ENCODE results near the gene CASZ1.

The CASZ1 gene

GRCh38 chr1:10818262-10819197 lies 22.1 kb upstream of the CASZ1 start:
- Histone ChIP-seq H3K27me3 (ENCODE audit: control insufficient read depth, insufficient read depth, low read length) (no peaks in the 10 kb centered on the region), H2AFZ (no peak overlapping the region), H3K4me2 (ENCODE audit: low read length) (no peak overlapping the region), H3K36me3 (ENCODE audit: control insufficient read depth, insufficient read depth, low read length) (no peaks in the 10 kb centered on the region), H3K4me3 (ENCODE audit: low read depth, low read length) (no peak overlapping the region), H3K27ac (no peak overlapping the region), H3K4me1 (no peaks in the 10 kb centered on the region), H3K79me2 (no peaks in the 10 kb centered on the region), H3K9me3 (ENCODE audit: control insufficient read depth, low read length) (no peaks in the 10 kb centered on the region), H3K9ac (no peak overlapping the region)
- TF ChIP-seq CTCF (IDR thresholded peaks at IDR 0.05): no peak

GRCh38 chr1:10816743-10817369 lies 20.4 kb upstream of the CASZ1 start:
- Histone ChIP-seq H3K4me2 (ENCODE audit: low read length) (no peak overlapping the region), H3K9me3 (ENCODE audit: control insufficient read depth, low read length) (no peaks in the 10 kb centered on the region), H3K4me3 (ENCODE audit: low read depth, low read length) (no peak overlapping the region), H3K36me3 (ENCODE audit: control insufficient read depth, insufficient read depth, low read length) (no peaks in the 10 kb centered on the region), H3K9ac (no peak overlapping the region), H3K27ac (no peak overlapping the region), H3K27me3 (ENCODE audit: control insufficient read depth, insufficient read depth, low read length) (no peaks in the 10 kb centered on the region), H2AFZ (no peak overlapping the region), H3K79me2 (no peaks in the 10 kb centered on the region), H3K4me1 (no peaks in the 10 kb centered on the region)
- TF ChIP-seq CTCF (IDR thresholded peaks at IDR 0.05): no peak

DNA sequence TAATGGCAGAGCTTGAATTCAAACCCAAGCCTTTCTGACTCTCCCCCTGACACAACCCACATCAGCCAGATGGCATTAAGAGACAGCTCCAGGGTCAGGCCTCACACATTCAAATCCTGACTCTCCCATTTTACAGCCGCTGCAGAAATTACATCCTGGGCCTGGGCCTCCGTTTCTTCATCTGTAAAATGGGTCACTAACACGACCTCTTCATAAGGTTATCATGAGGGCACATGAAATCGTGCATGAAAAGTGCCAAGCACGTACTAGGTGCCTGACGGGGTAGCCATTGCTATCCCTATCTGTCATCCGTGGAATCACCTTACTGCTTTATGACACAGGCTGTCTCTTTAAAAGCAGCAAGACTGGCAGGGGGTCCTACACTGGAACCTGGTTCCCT lies 19.8 kb upstream of the CASZ1 start:
- H3K27me3 ChIP-seq (ENCODE audit: control insufficient read depth, insufficient read depth, low read length): no peaks in the 10 kb centered on the region
- no peak overlapping the region for H2AFZ ChIP-seq
- no peaks in the 10 kb centered on the region for H3K79me2 ChIP-seq
- no peak overlapping the region for H3K4me2 ChIP-seq (ENCODE audit: low read length)
- no peaks in the 10 kb centered on the region for H3K4me1 ChIP-seq
- no peak overlapping the region for H3K9ac ChIP-seq
- no peaks in the 10 kb centered on the region for H3K9me3 ChIP-seq (ENCODE audit: control insufficient read depth, low read length)
- TF ChIP-seq CTCF (IDR thresholded peaks at IDR 0.05): no peak
- no peak overlapping the region for H3K27ac ChIP-seq
- H3K36me3 ChIP-seq (ENCODE audit: control insufficient read depth, insufficient read depth, low read length): no peaks in the 10 kb centered on the region
- H3K4me3 ChIP-seq (ENCODE audit: low read depth, low read length): no peak overlapping the region

DNA sequence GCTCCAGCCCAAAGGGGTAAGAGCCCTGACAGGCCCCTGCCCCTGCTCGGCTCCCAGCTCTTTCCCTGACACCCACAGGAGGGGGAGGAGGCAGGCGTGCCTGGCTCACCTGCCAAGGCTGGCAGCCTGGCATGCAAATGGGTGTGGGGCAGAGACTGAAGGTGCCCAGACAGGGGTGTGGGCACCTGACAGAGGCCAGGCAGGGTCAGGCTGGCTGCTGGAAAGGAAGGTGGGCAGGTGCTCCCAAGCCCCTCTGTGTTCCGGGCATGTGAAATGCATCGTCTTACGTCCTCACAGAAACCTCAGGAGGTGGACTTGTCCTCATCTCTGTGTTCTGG lies 19.4 kb upstream of the CASZ1 start:
- no peaks in the 10 kb centered on the region for H3K36me3 ChIP-seq (ENCODE audit: control insufficient read depth, insufficient read depth, low read length)
- no peak overlapping the region for H3K4me2 ChIP-seq (ENCODE audit: low read length)
- no peaks in the 10 kb centered on the region for H3K79me2 ChIP-seq
- H3K9ac ChIP-seq: no peak overlapping the region
- no peaks in the 10 kb centered on the region for H3K9me3 ChIP-seq (ENCODE audit: control insufficient read depth, low read length)
- H3K27me3 ChIP-seq (ENCODE audit: control insufficient read depth, insufficient read depth, low read length): no peaks in the 10 kb centered on the region
- no peaks in the 10 kb centered on the region for H3K4me1 ChIP-seq
- no peak overlapping the region for H2AFZ ChIP-seq
- H3K27ac ChIP-seq: no peak overlapping the region
- TF ChIP-seq CTCF (IDR thresholded peaks at IDR 0.05): no peak
- H3K4me3 ChIP-seq (ENCODE audit: low read depth, low read length): no peak overlapping the region
